Activated CD4-positive, alpha-beta T cell treated with anti-CD3 and anti-CD28 coated beads, Interleukin-2, amount 10 ng/mL, durations not matched to agents 24 days and 14 days (primary cell): ENCODE results near the gene RAB44. TPM values are rescaled to one million over a fixed set of nuclear protein-coding genes. Genes with fewer than 3 reads are reported as not detected.
A peak's percentile ranks its signal among the peaks of the same experiment; 100 is the strongest.
"Not testable (repeated sequence)": the region's sequence is repeated elsewhere in the genome, so short reads cannot be mapped to it uniquely, and the experiment has no call there.

Experiments used
- DNase-seq: peaks from one replicate; pipeline ENCODE4 v3.0.0; 2022
- H3K27ac Mint-ChIP-seq: one replicate; pipeline ENCODE4 v1.8.0; 2022; ENCODE audit warnings: mild to moderate bottlenecking, mixed read lengths
- H3K27me3 Mint-ChIP-seq: one replicate; pipeline ENCODE4 v1.8.0; 2022; ENCODE audit warnings: mixed read lengths
- H3K36me3 Mint-ChIP-seq: one replicate; pipeline ENCODE4 v1.8.0; 2022; ENCODE audit warnings: low read depth, mild to moderate bottlenecking, mixed read lengths
- H3K4me1 Mint-ChIP-seq: one replicate; pipeline ENCODE4 v1.8.0; 2021; ENCODE audit warnings: mixed read lengths
- H3K4me3 Mint-ChIP-seq: one replicate; pipeline ENCODE4 v1.8.0; 2022; ENCODE audit warnings: mild to moderate bottlenecking, moderate library complexity, mixed read lengths
- H3K9me3 Mint-ChIP-seq: one replicate; pipeline ENCODE4 v1.8.0; 2021; ENCODE audit warnings: mixed read lengths
- intact Hi-C: fragments of 100-400 bp; cut with micrococcal nuclease; formaldehyde crosslinking; loops from one replicate; pipeline ENCODE4 v1.15.1; 2023
- total RNA-seq: library from RNA; stranded (reverse); gene quantifications from 2 replicates; pipeline ENCODE4 v1.2.3, GENCODE V29; 2022

Gene RAB44
- total RNA-seq, 1 donor from 2014 or later = not detected

GRCh38 chr6:36700831-36701230 lies 3.2 kb downstream of the RAB44 start:
- Mint-ChIP-seq H3K27ac (no peak overlapping the region), H3K4me1 (peaks cover 13% of the 10 kb centered on the region), H3K9me3 (no peaks in the 10 kb centered on the region), H3K27me3 (peaks cover 10% of the 10 kb centered on the region), H3K36me3 (no peaks in the 10 kb centered on the region), H3K4me3 (no peak overlapping the region)
- no peak for DNase-seq
- intact Hi-C loops = no loop called here

- Mint-ChIP-seq H3K4me1 (peaks cover 9% of the 10 kb centered on the region), H3K36me3 (no peaks in the 10 kb centered on the region), H3K27me3 (peaks cover 10% of the 10 kb centered on the region), H3K4me3 (no peak overlapping the region), H3K9me3 (no peaks in the 10 kb centered on the region), H3K27ac (no peak overlapping the region)
- intact Hi-C loops = no loop called here
- peak; percentile 73 for DNase-seq
Observed at GRCh38 chr6:36701401-36701991, 3.9 kb downstream of the RAB44 start.

GRCh38 chr6:36702656-36703055 lies 5.0 kb downstream of the RAB44 start:
- peaks cover 10% of the 10 kb centered on the region for H3K27me3 Mint-ChIP-seq
- no peaks in the 10 kb centered on the region for H3K36me3 Mint-ChIP-seq
- H3K4me3 Mint-ChIP-seq = no peak overlapping the region
- no peak overlapping the region for H3K27ac Mint-ChIP-seq
- DNase-seq = no peak
- H3K9me3 Mint-ChIP-seq = no peaks in the 10 kb centered on the region
- peaks cover 7% of the 10 kb centered on the region for H3K4me1 Mint-ChIP-seq
- intact Hi-C loops = no loop called here

- intact Hi-C loops = no loop called here
- Mint-ChIP-seq H3K36me3 (no peaks in the 10 kb centered on the region), H3K4me3 (no peak overlapping the region), H3K4me1 (peaks cover 7% of the 10 kb centered on the region), H3K27me3 (peaks cover 10% of the 10 kb centered on the region), H3K27ac (peak overlapping the region; percentile 4), H3K9me3 (no peaks in the 10 kb centered on the region)
- DNase-seq = no peak
Observed at GRCh38 chr6:36703081-36703606, 5.5 kb downstream of the RAB44 start.

GRCh38 chr6:36703982-36704381 lies 6.4 kb downstream of the RAB44 start:
- Mint-ChIP-seq H3K4me1 (peaks cover 7% of the 10 kb centered on the region), H3K27ac (no peak overlapping the region), H3K36me3 (no peaks in the 10 kb centered on the region), H3K9me3 (no peaks in the 10 kb centered on the region), H3K27me3 (peaks cover 10% of the 10 kb centered on the region), H3K4me3 (no peak overlapping the region)
- intact Hi-C loops = no loop called here
- no peak for DNase-seq

- peaks cover 12% of the 10 kb centered on the region for H3K27me3 Mint-ChIP-seq
- H3K36me3 Mint-ChIP-seq, H3K4me3 Mint-ChIP-seq, intact Hi-C loops, H3K4me1 Mint-ChIP-seq, H3K9me3 Mint-ChIP-seq, DNase-seq, H3K27ac Mint-ChIP-seq: not testable (repeated sequence)
Observed at GRCh38 chr6:36704961-36705577, 7.4 kb downstream of the RAB44 start.

DNA sequence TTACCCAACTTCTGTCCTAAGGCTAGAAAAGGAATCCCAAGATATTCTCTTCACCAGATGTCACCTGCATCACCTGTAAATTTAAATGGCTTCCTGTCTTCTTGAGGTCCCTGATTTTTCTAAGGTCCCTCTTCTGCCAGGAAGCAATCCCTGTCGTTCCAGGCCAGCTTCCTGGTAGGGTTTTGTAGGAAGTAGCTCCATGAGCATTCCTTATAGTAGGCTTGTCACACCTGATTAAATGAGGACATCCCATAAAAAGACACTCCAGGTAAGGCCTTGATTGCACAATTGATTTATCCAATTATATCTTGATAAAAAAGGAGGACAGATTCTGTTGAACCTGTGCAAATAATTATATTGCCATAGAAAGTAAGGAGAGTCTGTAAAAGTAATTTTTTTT lies 8.7 kb downstream of the RAB44 start:
- H3K9me3 Mint-ChIP-seq = no peaks in the 10 kb centered on the region
- DNase-seq = no peak
- peaks cover 3% of the 10 kb centered on the region for H3K4me1 Mint-ChIP-seq
- peaks cover 15% of the 10 kb centered on the region for H3K27me3 Mint-ChIP-seq
- no peak overlapping the region for H3K4me3 Mint-ChIP-seq
- intact Hi-C loops = no loop called here
- no peaks in the 10 kb centered on the region for H3K36me3 Mint-ChIP-seq
- no peak overlapping the region for H3K27ac Mint-ChIP-seq

DNA sequence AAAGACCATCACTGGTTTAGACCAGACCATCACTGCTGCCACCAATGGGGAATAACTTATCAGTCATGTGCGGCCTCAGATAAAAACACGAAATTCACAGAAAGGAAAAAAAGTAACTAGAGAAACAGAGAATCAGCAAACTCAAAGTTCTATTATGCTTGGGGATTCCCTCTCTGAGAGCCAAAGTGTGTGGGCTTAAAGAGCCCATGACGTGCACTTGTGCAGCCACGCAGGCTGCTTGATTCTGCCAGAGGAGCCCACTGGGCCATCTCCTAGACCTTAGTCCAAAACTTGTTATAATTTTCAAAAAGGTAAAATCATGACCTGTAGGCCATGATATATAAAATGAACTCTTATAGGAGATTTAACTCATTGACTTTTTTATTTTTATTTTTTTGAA lies 15.2 kb downstream of the RAB44 start:
- Mint-ChIP-seq H3K27ac (no peak overlapping the region), H3K27me3 (peaks cover 10% of the 10 kb centered on the region), H3K9me3 (no peaks in the 10 kb centered on the region), H3K36me3 (no peaks in the 10 kb centered on the region), H3K4me1 (peaks cover 2% of the 10 kb centered on the region), H3K4me3 (no peak overlapping the region)
- DNase-seq = no peak
- intact Hi-C loops = no loop called here

GRCh38 chr6:36713846-36714245 lies 16.2 kb downstream of the RAB44 start:
- DNase-seq = no peak
- Mint-ChIP-seq H3K27ac (no peak overlapping the region), H3K4me1 (peaks cover 2% of the 10 kb centered on the region), H3K4me3 (no peak overlapping the region), H3K9me3 (no peaks in the 10 kb centered on the region), H3K36me3 (no peaks in the 10 kb centered on the region), H3K27me3 (peaks cover 10% of the 10 kb centered on the region)
- intact Hi-C loops = no loop called here

DNA sequence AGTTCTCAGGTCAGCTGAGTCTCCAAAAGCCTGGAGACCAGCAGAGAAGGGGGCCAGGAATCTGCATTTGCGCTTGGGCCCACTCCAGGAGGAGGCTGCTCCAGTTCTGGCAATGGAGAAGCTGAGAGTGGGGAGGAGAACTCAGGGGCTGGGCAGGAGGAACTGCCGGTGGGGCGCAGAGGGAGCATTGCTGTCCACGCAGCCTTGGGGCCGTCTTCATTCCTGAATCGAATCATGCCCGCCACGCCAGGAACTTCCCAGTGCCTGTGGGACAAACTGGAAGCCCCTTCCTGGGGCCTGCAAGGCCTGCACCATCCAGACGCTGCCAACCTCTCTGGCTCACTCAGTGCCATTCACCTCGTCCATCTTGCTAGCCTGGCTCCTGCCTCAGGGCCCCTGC lies 16.9 kb downstream of the RAB44 start:
- no peak for DNase-seq
- intact Hi-C loops = no loop called here
- Mint-ChIP-seq H3K4me3 (no peak overlapping the region), H3K27me3 (peaks cover 10% of the 10 kb centered on the region), H3K27ac (no peak overlapping the region), H3K36me3 (no peaks in the 10 kb centered on the region), H3K9me3 (no peaks in the 10 kb centered on the region), H3K4me1 (peaks cover 2% of the 10 kb centered on the region)

- Mint-ChIP-seq H3K4me1 (peaks cover 2% of the 10 kb centered on the region), H3K36me3 (no peaks in the 10 kb centered on the region), H3K27me3 (peaks cover 5% of the 10 kb centered on the region), H3K27ac (no peak overlapping the region), H3K9me3 (no peaks in the 10 kb centered on the region), H3K4me3 (no peak overlapping the region)
- no peak for DNase-seq
- intact Hi-C loops = no loop called here
Observed at GRCh38 chr6:36715469-36715868, 17.8 kb downstream of the RAB44 start.

DNA sequence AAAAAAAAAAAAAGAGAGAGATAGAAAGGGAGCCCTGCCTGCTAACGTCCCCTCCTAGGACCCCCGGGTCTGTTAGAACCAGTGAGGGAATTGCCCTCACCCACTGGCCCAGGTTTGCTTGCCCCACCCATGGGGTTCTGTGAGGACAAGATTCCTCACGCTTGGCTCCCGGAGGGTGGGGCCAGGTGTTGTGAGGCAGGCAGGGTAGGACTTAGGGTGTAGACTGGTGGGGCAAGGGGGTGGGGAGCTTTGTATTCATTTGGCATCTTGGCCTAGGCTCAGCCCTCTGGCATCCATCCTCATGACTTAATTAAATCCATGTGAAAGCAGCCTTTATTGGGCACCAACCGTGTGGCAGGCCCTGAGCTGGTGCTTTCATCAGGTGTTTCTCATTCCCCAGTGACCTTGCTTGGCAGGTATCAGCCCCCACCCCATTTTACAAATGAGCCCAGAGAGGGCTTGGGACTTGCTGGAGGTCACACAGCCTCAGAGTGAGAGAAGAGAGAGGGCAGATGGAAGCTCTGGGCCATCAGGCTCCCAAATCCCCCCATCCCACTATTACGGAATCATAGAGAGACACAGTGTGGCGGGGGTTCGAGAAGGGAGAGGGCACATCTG lies 19.0 kb downstream of the RAB44 start:
- DNase-seq = no peak
- Mint-ChIP-seq H3K4me1 (peaks cover 2% of the 10 kb centered on the region), H3K27me3 (peaks cover 5% of the 10 kb centered on the region)

GRCh38 chr6:36717231-36717825 lies 19.7 kb downstream of the RAB44 start:
- Mint-ChIP-seq H3K4me3 (no peak overlapping the region), H3K27ac (no peak overlapping the region), H3K36me3 (no peaks in the 10 kb centered on the region), H3K9me3 (no peaks in the 10 kb centered on the region), H3K4me1 (peaks cover 2% of the 10 kb centered on the region), H3K27me3 (peaks cover 5% of the 10 kb centered on the region)
- DNase-seq = no peak
- intact Hi-C loops = no loop called here

More for the DNA sequence above, 19.0 kb downstream of the RAB44 start:
- Mint-ChIP-seq H3K27ac (no peak overlapping the region), H3K36me3 (no peaks in the 10 kb centered on the region), H3K9me3 (no peaks in the 10 kb centered on the region), H3K4me3 (no peak overlapping the region)
- intact Hi-C loops = no loop called here

DNA sequence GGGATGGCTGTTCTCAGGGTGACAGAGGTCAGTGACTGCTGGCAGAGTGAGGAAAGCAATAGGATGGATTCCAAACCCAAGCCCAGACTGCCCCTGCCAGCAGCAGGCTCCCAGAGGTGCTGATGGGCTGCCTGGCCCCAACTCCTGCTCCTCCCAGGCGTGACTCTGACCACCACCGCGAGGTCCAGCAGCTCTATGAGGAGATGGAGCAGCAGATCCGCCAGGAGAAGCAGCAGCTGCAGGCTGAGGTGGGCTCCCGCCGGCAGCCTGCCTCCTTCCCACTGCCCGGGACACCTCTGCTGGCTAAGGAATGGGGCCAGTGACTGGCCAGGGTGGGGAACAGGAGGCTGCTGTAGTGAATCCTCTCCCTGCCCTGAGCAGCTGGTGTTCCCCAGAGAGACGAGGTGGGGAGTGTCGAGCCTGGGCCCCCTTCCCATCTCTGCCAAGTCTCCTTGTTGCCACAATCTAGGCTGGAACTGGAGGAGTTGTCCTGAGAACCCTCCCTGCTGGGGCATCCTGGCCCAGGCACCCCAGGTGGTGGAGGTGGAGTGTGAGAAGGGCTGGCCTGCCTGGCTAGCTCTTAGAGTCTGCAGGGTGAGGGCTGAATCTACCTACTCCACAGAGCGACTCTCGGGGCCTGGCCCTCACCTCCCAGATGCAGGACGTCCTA lies 20.4 kb downstream of the RAB44 start:
- H3K4me3 Mint-ChIP-seq = no peak overlapping the region
- H3K4me1 Mint-ChIP-seq = no peaks in the 10 kb centered on the region
- no peaks in the 10 kb centered on the region for H3K9me3 Mint-ChIP-seq
- no peaks in the 10 kb centered on the region for H3K36me3 Mint-ChIP-seq
- intact Hi-C loops = no loop called here
- peaks cover 2% of the 10 kb centered on the region for H3K27me3 Mint-ChIP-seq
- no peak for DNase-seq
- no peak overlapping the region for H3K27ac Mint-ChIP-seq
